HepG2 (cell line): ENCODE measurements around the gene FAM83G. TPM values are rescaled to one million over a fixed set of nuclear protein-coding genes. Genes with fewer than 3 reads are reported as not detected.

Experiments used
- ATAD3A ChIP-seq: sonication (generic); formaldehyde crosslinking; IDR thresholded peaks from 2 replicates; pipeline ENCODE4 v1.4.0; 2020; ENCODE audit warnings: missing genetic modification reagents
- CAMTA2 ChIP-seq: sonication (generic); formaldehyde crosslinking; IDR thresholded peaks from 2 replicates; pipeline ENCODE4 v1.4.0; 2020; ENCODE audit warnings: mild to moderate bottlenecking, missing genetic modification reagents, borderline replicate concordance
- CC2D1A ChIP-seq: sonication (generic); formaldehyde crosslinking; IDR thresholded peaks from 2 replicates; pipeline ENCODE4 v1.8.1; 2023; ENCODE audit warnings: mild to moderate bottlenecking, missing genetic modification reagents
- DNMT1 ChIP-seq: sonication (generic); formaldehyde crosslinking; IDR thresholded peaks from 2 replicates; pipeline ENCODE4 v1.5.1; 2020; ENCODE audit warnings: mild to moderate bottlenecking, missing genetic modification reagents
- DNMT3B ChIP-seq: conservative IDR thresholded peaks from 2 replicates; pipeline ENCODE4 v1.6.1; 2016; ENCODE audit warnings: missing biosample characterization, control low read depth
- E2F1 ChIP-seq: sonication (generic); formaldehyde crosslinking; IDR thresholded peaks from 2 replicates; pipeline ENCODE4 v1.5.0; 2020; ENCODE audit warnings: missing genetic modification reagents
- FUBP1 ChIP-seq: sonication (generic); formaldehyde crosslinking; IDR thresholded peaks from 2 replicates; pipeline ENCODE4 v1.5.1; 2020; ENCODE audit warnings: missing genetic modification reagents, mild to moderate bottlenecking, borderline replicate concordance
- GATAD2A ChIP-seq: IDR thresholded peaks from 2 replicates; pipeline ENCODE4 v1.6.1; 2016
- HIVEP1 ChIP-seq: sonication (generic); formaldehyde crosslinking; IDR thresholded peaks from 2 replicates; pipeline ENCODE4 v1.4.0; 2020; ENCODE audit warnings: mild to moderate bottlenecking, missing genetic modification reagents
- HNF4G ChIP-seq, 2 experiments: sonication (generic) in 1 of 2; formaldehyde crosslinking in 1 of 2; IDR thresholded peaks; 2 replicates each; pipeline versions ENCODE4 v1.4.0 to v1.6.1; 2011 to 2020; ENCODE audit warnings: borderline replicate concordance in 2 of 2, low read depth in 2 of 2, mild to moderate bottlenecking in 2 of 2, low read length in 1 of 2, missing genetic modification reagents in 1 of 2, moderate library complexity in 1 of 2
- KDM5B ChIP-seq: sonication (generic); formaldehyde crosslinking; IDR thresholded peaks from 2 replicates; pipeline ENCODE4 v1.4.0; 2020; ENCODE audit warnings: missing genetic modification reagents, mild to moderate bottlenecking, borderline replicate concordance
- NBN ChIP-seq: fragments of 450-650 bp; conservative IDR thresholded peaks from 2 replicates; pipeline ENCODE4 v1.6.1; 2017
- NR2F6 ChIP-seq, 2 experiments: IDR thresholded peaks; 2 replicates each; pipeline ENCODE4 v1.6.1; 2016; ENCODE audit warnings: antibody characterized with exemption in 1 of 2, mild to moderate bottlenecking in 1 of 2
- REPIN1 ChIP-seq: sonication (generic); formaldehyde crosslinking; IDR thresholded peaks from 2 replicates; pipeline ENCODE4 v1.8.0; 2022; ENCODE audit warnings: missing genetic modification reagents, low read depth, mild to moderate bottlenecking, borderline replicate concordance
- SALL1 ChIP-seq: sonication (generic); formaldehyde crosslinking; IDR thresholded peaks from 2 replicates; pipeline ENCODE4 v1.8.0; 2022; ENCODE audit warnings: mild to moderate bottlenecking, missing genetic modification reagents
- SMAD9 ChIP-seq: sonication (generic); formaldehyde crosslinking; IDR thresholded peaks from 2 replicates; pipeline ENCODE4 v1.5.1; 2020; ENCODE audit warnings: mild to moderate bottlenecking, missing genetic modification reagents
- STAG1 ChIP-seq: sonication (generic); formaldehyde crosslinking; IDR thresholded peaks from 2 replicates; pipeline ENCODE4 v1.4.0; 2020; ENCODE audit warnings: missing genetic modification reagents
- TBL1XR1 ChIP-seq: fragments of 150-350 bp; IDR thresholded peaks from 2 replicates; pipeline ENCODE4 v1.6.1; 2014; ENCODE audit warnings: borderline replicate concordance, low read length; ENCODE audit not compliant: partially characterized antibody
- TRIM24 ChIP-seq: sonication (generic); formaldehyde crosslinking; IDR thresholded peaks from 2 replicates; pipeline ENCODE4 v1.8.0; 2022; ENCODE audit warnings: mild to moderate bottlenecking, missing genetic modification reagents
- ZFP1 ChIP-seq: IDR thresholded peaks from 2 replicates; pipeline ENCODE4 v1.6.1; 2016
- ZNF136 ChIP-seq: sonication (generic); formaldehyde crosslinking; IDR thresholded peaks from 2 replicates; pipeline ENCODE4 v1.8.1; 2022; ENCODE audit warnings: low read depth, mild to moderate bottlenecking, moderate library complexity, missing genetic modification reagents
- ZNF224 ChIP-seq: sonication (generic); formaldehyde crosslinking; IDR thresholded peaks from 2 replicates; pipeline ENCODE4 v1.5.0; 2020; ENCODE audit warnings: mild to moderate bottlenecking, missing genetic modification reagents
- ZNF263 ChIP-seq: sonication (generic); formaldehyde crosslinking; IDR thresholded peaks from 2 replicates; pipeline ENCODE4 v1.4.0; 2020; ENCODE audit warnings: missing genetic modification reagents
- ZNF337 ChIP-seq: sonication (generic); formaldehyde crosslinking; IDR thresholded peaks from 2 replicates; pipeline ENCODE4 v1.5.1; 2020; ENCODE audit warnings: missing genetic modification reagents, low read depth, mild to moderate bottlenecking, borderline replicate concordance
- ZNF816 ChIP-seq: sonication (generic); formaldehyde crosslinking; IDR thresholded peaks from 2 replicates; pipeline ENCODE4 v1.8.0; 2022; ENCODE audit warnings: missing genetic modification reagents, mild to moderate bottlenecking, borderline replicate concordance
- polyA plus RNA-seq, 8 experiments: library from polyadenylated mRNA; depleted of rRNA in 3 of 8; stranded (reverse) in 7 of 8; unstranded in 1 of 8; fragments of >200 nt; fragmentation: Illumina TruSeq in 4 of 8; extraction: Trizol in 4 of 8; gene quantifications; 2 replicates each; pipeline versions ENCODE4 v1.2.1 to v1.2.3, GENCODE V29; 2011 to 2016; ENCODE audit warnings: low read depth in 4 of 8, missing spikeins in 1 of 8, mixed read lengths in 1 of 8; ENCODE audit not compliant: insufficient read depth in 1 of 8
- total RNA-seq, 5 experiments: library from RNA; depleted of rRNA; stranded (reverse); fragments of >200 nt; fragmentation: Illumina TruSeq; extraction: Trizol; gene quantifications; 2 replicates each; pipeline ENCODE4 v1.2.3, GENCODE V29; 2016; ENCODE audit warnings: low read depth in 1 of 5
- TF ChIP-seq, protein P1 (sequence below): sonication (generic); IDR thresholded peaks from 2 replicates; pipeline ENCODE4 v1.6.1; 2016; ENCODE audit warnings: low read depth, borderline replicate concordance
- TF ChIP-seq, protein P2 (sequence below): sonication (generic); formaldehyde crosslinking; IDR thresholded peaks from 2 replicates; pipeline ENCODE4 v1.5.1; 2020; ENCODE audit warnings: missing genetic modification reagents, mild to moderate bottlenecking, borderline replicate concordance

Gene FAM83G
- total and polyA plus RNA-seq, 2 of the 13 experiments (the other 11 are each of a cell fraction or from before 2014, with no cell fraction given): 13.7 to 18.6 TPM

DNA sequence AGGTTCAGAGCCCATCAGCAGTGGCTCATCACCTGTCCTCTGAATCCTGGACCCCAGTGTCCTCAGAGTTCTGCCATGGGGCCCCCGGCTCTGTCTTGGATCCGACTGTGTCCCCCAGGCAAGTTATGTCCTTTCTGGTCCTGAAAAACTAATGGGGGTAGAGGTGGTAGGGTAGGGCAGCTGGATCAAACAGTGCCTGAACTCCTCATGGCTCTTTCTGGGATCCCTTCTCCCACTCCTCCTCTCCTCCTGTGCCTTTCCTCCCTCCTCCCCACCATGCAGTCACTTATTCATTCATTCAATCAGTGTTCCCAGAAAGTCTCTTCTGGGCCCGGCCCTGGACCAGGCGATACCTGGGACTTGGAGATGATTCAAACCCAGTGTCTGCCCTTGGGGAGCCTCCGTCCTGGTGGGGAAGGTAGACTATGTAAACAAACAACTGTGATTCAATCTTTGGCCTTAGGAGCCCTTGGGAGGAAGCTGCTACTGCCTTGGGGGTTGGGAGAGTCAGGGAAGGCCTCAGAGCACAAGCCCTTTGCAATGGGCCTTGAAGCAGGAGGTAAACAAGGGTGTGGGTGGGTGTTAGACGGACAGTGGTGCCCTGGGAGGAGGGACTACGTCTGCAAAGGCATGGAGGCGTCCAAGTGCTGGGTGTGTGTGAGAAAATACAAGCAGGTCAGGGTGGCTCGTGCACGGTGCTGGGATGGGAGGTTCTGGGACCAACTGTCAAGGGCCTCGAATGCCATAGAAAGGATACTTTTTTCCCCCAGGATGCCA is 6.4 kb upstream of the FAM83G start (continued):
- TF ChIP-seq HIVEP1: no peak
- TF ChIP-seq TRIM24 (CRISPR knock-in tag): no peak
- no peak for TF ChIP-seq CAMTA2 (CRISPR knock-in tag)
- TF ChIP-seq, protein P1, sequence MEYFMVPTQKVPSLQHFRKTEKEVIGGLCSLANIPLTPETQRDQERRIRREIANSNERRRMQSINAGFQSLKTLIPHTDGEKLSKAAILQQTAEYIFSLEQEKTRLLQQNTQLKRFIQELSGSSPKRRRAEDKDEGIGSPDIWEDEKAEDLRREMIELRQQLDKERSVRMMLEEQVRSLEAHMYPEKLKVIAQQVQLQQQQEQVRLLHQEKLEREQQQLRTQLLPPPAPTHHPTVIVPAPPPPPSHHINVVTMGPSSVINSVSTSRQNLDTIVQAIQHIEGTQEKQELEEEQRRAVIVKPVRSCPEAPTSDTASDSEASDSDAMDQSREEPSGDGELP: no peak
- TF ChIP-seq TBL1XR1: no peak
- TF ChIP-seq STAG1: no peak
- TF ChIP-seq, protein P2, sequence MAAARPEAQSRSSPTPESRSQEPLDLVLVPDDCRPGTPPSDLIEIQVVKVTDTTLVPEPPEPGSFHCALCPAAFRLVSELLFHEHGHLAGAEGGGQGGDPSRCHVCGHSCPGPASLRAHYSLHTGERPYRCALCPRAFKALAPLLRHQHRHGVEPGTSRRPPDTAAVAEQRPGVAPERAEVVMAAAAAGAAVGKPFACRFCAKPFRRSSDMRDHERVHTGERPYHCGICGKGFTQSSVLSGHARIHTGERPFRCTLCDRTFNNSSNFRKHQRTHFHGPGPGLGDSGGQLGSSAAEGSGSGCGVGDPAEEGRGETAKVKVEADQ (CRISPR knock-in tag): no peak
- TF ChIP-seq CC2D1A: no peak
- no peak for TF ChIP-seq REPIN1 (CRISPR knock-in tag)
- TF ChIP-seq E2F1 (CRISPR knock-in tag): no peak
- no peak for TF ChIP-seq ZNF136
- TF ChIP-seq ZNF816 (CRISPR knock-in tag): no peak
- TF ChIP-seq GATAD2A: peak; percentile 53; the same call in 1 of the 2 replicates
- TF ChIP-seq FUBP1 (CRISPR knock-in tag): no peak
- no peak for TF ChIP-seq DNMT3B (CRISPR knock-in tag)
- TF ChIP-seq NR2F6 (IDR thresholded peaks at IDR 0.05): no peak
- TF ChIP-seq NR2F6 (CRISPR knock-in tag; IDR thresholded peaks at IDR 0.05): no peak
- no peak for TF ChIP-seq ZFP1 (CRISPR knock-in tag)
- TF ChIP-seq ZNF337 (CRISPR knock-in tag): no peak
- peak; percentile 48; the same call in 1 of the 2 replicates for TF ChIP-seq SALL1 (CRISPR knock-in tag)
- TF ChIP-seq ATAD3A (CRISPR knock-in tag): no peak
- 0 out of 2 replicates have a peak, but pooled peaks have one; percentile 15 for TF ChIP-seq KDM5B (CRISPR knock-in tag)
- TF ChIP-seq ZNF224 (CRISPR knock-in tag): no peak
- no peak for TF ChIP-seq HNF4G (IDR thresholded peaks at IDR 0.05; ENCODE audit: borderline replicate concordance, low read depth, low read length)
- TF ChIP-seq HNF4G (CRISPR knock-in tag; IDR thresholded peaks at IDR 0.05; ENCODE audit: borderline replicate concordance, low read depth): no peak
- TF ChIP-seq SMAD9 (CRISPR knock-in tag): no peak
- no peak for TF ChIP-seq DNMT1 (CRISPR knock-in tag)
- TF ChIP-seq ZNF263: peak; percentile 30; the same call in 1 of the 2 replicates
- TF ChIP-seq NBN: no peak
